Smooth muscle cell (in vitro differentiated cells): ENCODE results near the gene ZNF304. TPM values are rescaled to one million over a fixed set of nuclear protein-coding genes. Genes with fewer than 3 reads are reported as not detected.

Source experiments
- DNase-seq: peaks from one replicate; lab custom pipeline; 2025; ENCODE audit not compliant: unreplicated experiment; lab: John Stamatoyannopoulos, UW
- H2AFZ ChIP-seq: fragments of 200-600 bp; sonication (generic); 2 replicates; pipeline ENCODE4 v1.6.0; 2016; ENCODE audit warnings: antibody characterized with exemption, low read depth, mild to moderate bottlenecking
- H3F3A ChIP-seq: fragments of 200-600 bp; sonication (generic); 2 replicates; pipeline ENCODE4 v1.6.0; 2017; ENCODE audit warnings: antibody characterized with exemption, low read depth
- H3K27ac ChIP-seq: fragments of 200-600 bp; sonication (generic); 2 replicates; pipeline ENCODE4 v1.5.1; 2016; ENCODE audit warnings: low read depth, mild to moderate bottlenecking
- H3K27me3 ChIP-seq: fragments of 200-600 bp; sonication (generic); 2 replicates; pipeline ENCODE4 v1.6.1; 2016; ENCODE audit warnings: low read depth, mild to moderate bottlenecking
- H3K36me3 ChIP-seq: fragments of 200-600 bp; sonication (generic); 2 replicates; pipeline ENCODE4 v1.5.1; 2016; ENCODE audit warnings: low read depth
- H3K4me1 ChIP-seq: fragments of 200-600 bp; sonication (generic); 2 replicates; pipeline ENCODE4 v1.5.1; 2016; ENCODE audit warnings: low read depth
- H3K4me2 ChIP-seq: fragments of 200-600 bp; sonication (generic); 2 replicates; pipeline ENCODE4 v1.6.0; 2016; ENCODE audit warnings: mild to moderate bottlenecking
- H3K4me3 ChIP-seq: fragments of 200-600 bp; sonication (generic); 2 replicates; pipeline ENCODE4 v1.5.1; 2016; ENCODE audit warnings: mild to moderate bottlenecking
- H3K79me2 ChIP-seq: fragments of 200-600 bp; sonication (generic); 2 replicates; pipeline ENCODE4 v1.6.0; 2016; ENCODE audit warnings: low read depth, mild to moderate bottlenecking
- H3K9ac ChIP-seq: fragments of 200-600 bp; sonication (generic); 2 replicates; pipeline ENCODE4 v1.6.0; 2016; ENCODE audit warnings: low read depth
- H3K9me3 ChIP-seq: fragments of 200-600 bp; sonication (generic); replicated peaks from 2 replicates; pipeline ENCODE4 v1.5.1; 2016; ENCODE audit warnings: low read depth
- H4K20me1 ChIP-seq: fragments of 200-600 bp; sonication (generic); 2 replicates; pipeline ENCODE4 v1.6.0; 2016; ENCODE audit warnings: low read depth
- WGBS: methylation state at CpG from one replicate; pipeline ENCODE4 v1.1.7; 2016; ENCODE audit warnings: low lambda C conversion rate; 5-methylcytosine and 5-hydroxymethylcytosine counted together
- polyA plus RNA-seq: library from polyadenylated mRNA; unstranded; fragments of >200 nt; fragmentation: Nextera tagmentation; extraction: Ambion mirVana; gene quantifications from 2 replicates; pipeline ENCODE4 v1.2.1, GENCODE V29; 2016
- total RNA-seq: library from RNA; depleted of rRNA; stranded (reverse); fragments of >200 nt; gene quantifications from 2 replicates; pipeline ENCODE4 v1.2.3, GENCODE V29; 2014
- TF ChIP-seq, protein P1 (sequence below): fragments of 200-600 bp; sonication (generic); IDR thresholded peaks from 2 replicates; pipeline ENCODE4 v1.5.1; 2017; ENCODE audit warnings: borderline replicate concordance, mild to moderate bottlenecking, antibody characterized with exemption; ENCODE audit not compliant: insufficient read depth, poor library complexity, severe bottlenecking

ZNF304 gene
- total and polyA plus RNA-seq, 2 experiments from 2014 or later = 3.9 to 6.8 TPM

DNA sequence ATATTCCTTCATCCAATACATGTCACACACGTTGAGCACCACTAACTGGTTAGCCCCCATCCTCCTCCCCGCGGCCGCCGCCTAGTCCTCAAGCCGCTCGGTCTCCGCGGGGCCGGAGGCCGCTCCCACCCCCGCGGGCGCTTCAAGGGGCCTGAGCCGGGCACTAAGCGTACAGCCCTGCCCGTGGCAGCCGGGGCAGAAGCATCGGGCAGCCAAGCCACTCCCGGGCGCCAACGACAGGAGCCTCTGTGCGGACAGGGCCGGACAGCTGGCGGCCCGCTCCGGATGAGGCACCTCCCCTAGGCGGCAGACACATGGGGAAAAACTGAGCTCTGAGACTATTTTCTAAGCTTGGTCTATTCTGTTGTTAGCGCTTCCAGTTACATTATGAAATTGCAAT lies 33.6 kb upstream of the ZNF304 start:
- no peaks in the 10 kb centered on the region for H3K9me3 ChIP-seq
- peaks cover 13% of the 10 kb centered on the region for H3K4me1 ChIP-seq
- H3K79me2 ChIP-seq = peaks cover 22% of the 10 kb centered on the region
- no peaks in the 10 kb centered on the region for H3K36me3 ChIP-seq
- H3K27ac ChIP-seq = no peak overlapping the region
- TF ChIP-seq, protein P1, sequence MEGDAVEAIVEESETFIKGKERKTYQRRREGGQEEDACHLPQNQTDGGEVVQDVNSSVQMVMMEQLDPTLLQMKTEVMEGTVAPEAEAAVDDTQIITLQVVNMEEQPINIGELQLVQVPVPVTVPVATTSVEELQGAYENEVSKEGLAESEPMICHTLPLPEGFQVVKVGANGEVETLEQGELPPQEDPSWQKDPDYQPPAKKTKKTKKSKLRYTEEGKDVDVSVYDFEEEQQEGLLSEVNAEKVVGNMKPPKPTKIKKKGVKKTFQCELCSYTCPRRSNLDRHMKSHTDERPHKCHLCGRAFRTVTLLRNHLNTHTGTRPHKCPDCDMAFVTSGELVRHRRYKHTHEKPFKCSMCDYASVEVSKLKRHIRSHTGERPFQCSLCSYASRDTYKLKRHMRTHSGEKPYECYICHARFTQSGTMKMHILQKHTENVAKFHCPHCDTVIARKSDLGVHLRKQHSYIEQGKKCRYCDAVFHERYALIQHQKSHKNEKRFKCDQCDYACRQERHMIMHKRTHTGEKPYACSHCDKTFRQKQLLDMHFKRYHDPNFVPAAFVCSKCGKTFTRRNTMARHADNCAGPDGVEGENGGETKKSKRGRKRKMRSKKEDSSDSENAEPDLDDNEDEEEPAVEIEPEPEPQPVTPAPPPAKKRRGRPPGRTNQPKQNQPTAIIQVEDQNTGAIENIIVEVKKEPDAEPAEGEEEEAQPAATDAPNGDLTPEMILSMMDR = no peak
- WGBS = 54% methylated on average over 29 of the region's 29 CpGs
- peaks cover 32% of the 10 kb centered on the region for H3K27me3 ChIP-seq
- peak overlapping the region; percentile 19 for H3K4me3 ChIP-seq
- no peak for DNase-seq
- H3K4me2 ChIP-seq = peak overlapping the region; percentile 48
- H4K20me1 ChIP-seq = no peaks in the 10 kb centered on the region
- H3F3A ChIP-seq = no peaks in the 10 kb centered on the region
- H2AFZ ChIP-seq = no peak overlapping the region
- no peak overlapping the region for H3K9ac ChIP-seq

DNA sequence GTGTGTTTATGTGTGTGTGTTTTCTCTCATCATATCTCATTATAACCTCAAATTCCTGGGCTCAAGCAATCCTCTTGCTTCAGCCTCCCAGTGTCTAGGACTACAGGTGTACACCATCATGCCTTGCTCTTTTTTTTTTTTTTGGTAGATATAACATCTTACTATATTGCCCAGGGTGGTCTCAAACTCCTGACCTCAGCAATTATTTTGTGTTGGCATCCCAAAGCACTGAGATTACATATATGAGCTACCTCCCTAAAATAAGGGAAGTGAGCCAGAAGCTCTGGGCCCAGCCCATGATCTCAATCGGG lies 31.2 kb upstream of the ZNF304 start:
- Histone ChIP-seq H3K4me1 (peaks cover 13% of the 10 kb centered on the region), H3K79me2 (peaks cover 26% of the 10 kb centered on the region), H3F3A (no peaks in the 10 kb centered on the region), H3K27ac (peak overlapping the region; percentile 80), H3K9ac (peak overlapping the region; percentile 96), H3K4me3 (peak overlapping the region; percentile 94), H2AFZ (peak overlapping the region; percentile 85), H3K4me2 (peak overlapping the region; percentile 99), H4K20me1 (no peaks in the 10 kb centered on the region), H3K27me3 (peaks cover 28% of the 10 kb centered on the region), H3K36me3 (peaks cover 5% of the 10 kb centered on the region), H3K9me3 (no peaks in the 10 kb centered on the region)
- WGBS = 0% methylated on average over 1 of the region's 1 CpG
- DNase-seq = no peak
- TF ChIP-seq, protein P1 = no peak

GRCh38 chr19:57320180-57321084 lies 30.6 kb upstream of the ZNF304 start, which contains the start of gene ZNF543:
TSS of gene ZNF543 (plus strand) at chr19:57320472. CDS start at chr19:57320854, 382 bp downstream.
- Histone ChIP-seq H3K27ac (peak within 1 kb of the TSS; percentile 80), H3K4me2 (peak within 1 kb of the TSS; percentile 99), H2AFZ (peak within 1 kb of the TSS; percentile 88), H3K79me2 (peaks cover 26% of the 10 kb centered on the region), H3K4me1 (peaks cover 13% of the 10 kb centered on the region), H3K27me3 (peaks cover 23% of the 10 kb centered on the region), H4K20me1 (no peaks in the 10 kb centered on the region), H3F3A (no peaks in the 10 kb centered on the region), H3K36me3 (peaks cover 6% of the 10 kb centered on the region), H3K9ac (peak within 1 kb of the TSS; percentile 96), H3K9me3 (no peaks in the 10 kb centered on the region), H3K4me3 (peak within 1 kb of the TSS; percentile 94)
- TF ChIP-seq, protein P1 = no peak
- peak; percentile 82 for DNase-seq
- WGBS = 2% methylated on average over 71 of the region's 71 CpGs
